ENCODE measurements around the gene EGLN1.

EGLN1 gene

DNA sequence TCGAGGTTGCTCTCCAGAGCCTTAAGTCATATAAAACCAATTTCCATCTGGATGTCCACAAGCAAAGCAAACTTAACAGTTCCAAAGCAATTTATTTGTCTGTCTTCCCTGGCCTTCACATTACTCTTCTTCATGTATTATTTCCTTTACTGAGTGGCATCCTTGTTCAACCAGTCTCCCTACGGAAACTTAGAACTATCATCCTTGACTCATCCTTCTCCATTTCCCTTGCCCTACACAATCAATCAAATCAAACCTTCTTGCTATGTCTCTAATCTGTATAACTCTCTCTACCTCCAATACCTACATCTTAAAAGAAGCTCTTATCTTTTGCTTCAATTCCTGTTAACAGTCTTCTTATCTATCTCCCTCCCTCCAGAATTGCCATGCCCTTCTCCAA lies 25.4 kb downstream of the EGLN1 start:
- TF ChIP-seq FOXM1 (IDR thresholded peaks at IDR 0.05; ENCODE audit: borderline replicate concordance, low read depth) = no peak
- TF ChIP-seq, protein P1, sequence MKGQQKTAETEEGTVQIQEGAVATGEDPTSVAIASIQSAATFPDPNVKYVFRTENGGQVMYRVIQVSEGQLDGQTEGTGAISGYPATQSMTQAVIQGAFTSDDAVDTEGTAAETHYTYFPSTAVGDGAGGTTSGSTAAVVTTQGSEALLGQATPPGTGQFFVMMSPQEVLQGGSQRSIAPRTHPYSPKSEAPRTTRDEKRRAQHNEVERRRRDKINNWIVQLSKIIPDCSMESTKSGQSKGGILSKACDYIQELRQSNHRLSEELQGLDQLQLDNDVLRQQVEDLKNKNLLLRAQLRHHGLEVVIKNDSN (IDR thresholded peaks at IDR 0.05) = no peak
- no peak for TF ChIP-seq RAD21 (IDR thresholded peaks at IDR 0.05; ENCODE audit: low read depth)
- no peak for TF ChIP-seq NFIC (IDR thresholded peaks at IDR 0.05)
- TF ChIP-seq EGR1 (IDR thresholded peaks at IDR 0.05) = no peak
- TF ChIP-seq, protein P2, sequence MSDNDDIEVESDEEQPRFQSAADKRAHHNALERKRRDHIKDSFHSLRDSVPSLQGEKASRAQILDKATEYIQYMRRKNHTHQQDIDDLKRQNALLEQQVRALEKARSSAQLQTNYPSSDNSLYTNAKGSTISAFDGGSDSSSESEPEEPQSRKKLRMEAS (IDR thresholded peaks at IDR 0.05) = no peak
- TF ChIP-seq YY1 (IDR thresholded peaks at IDR 0.05; ENCODE audit: low read depth) = no peak
- TF ChIP-seq, protein P3, sequence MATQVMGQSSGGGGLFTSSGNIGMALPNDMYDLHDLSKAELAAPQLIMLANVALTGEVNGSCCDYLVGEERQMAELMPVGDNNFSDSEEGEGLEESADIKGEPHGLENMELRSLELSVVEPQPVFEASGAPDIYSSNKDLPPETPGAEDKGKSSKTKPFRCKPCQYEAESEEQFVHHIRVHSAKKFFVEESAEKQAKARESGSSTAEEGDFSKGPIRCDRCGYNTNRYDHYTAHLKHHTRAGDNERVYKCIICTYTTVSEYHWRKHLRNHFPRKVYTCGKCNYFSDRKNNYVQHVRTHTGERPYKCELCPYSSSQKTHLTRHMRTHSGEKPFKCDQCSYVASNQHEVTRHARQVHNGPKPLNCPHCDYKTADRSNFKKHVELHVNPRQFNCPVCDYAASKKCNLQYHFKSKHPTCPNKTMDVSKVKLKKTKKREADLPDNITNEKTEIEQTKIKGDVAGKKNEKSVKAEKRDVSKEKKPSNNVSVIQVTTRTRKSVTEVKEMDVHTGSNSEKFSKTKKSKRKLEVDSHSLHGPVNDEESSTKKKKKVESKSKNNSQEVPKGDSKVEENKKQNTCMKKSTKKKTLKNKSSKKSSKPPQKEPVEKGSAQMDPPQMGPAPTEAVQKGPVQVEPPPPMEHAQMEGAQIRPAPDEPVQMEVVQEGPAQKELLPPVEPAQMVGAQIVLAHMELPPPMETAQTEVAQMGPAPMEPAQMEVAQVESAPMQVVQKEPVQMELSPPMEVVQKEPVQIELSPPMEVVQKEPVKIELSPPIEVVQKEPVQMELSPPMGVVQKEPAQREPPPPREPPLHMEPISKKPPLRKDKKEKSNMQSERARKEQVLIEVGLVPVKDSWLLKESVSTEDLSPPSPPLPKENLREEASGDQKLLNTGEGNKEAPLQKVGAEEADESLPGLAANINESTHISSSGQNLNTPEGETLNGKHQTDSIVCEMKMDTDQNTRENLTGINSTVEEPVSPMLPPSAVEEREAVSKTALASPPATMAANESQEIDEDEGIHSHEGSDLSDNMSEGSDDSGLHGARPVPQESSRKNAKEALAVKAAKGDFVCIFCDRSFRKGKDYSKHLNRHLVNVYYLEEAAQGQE (IDR thresholded peaks at IDR 0.05; ENCODE audit: low read depth) = no peak
- TF ChIP-seq ZBTB7A (IDR thresholded peaks at IDR 0.05; ENCODE audit: low read depth) = no peak
- TF ChIP-seq CEBPB (IDR thresholded peaks at IDR 0.05) = no peak
- TF ChIP-seq TAF1 (IDR thresholded peaks at IDR 0.05; ENCODE audit: low read depth) = no peak
- TF ChIP-seq EP300 (IDR thresholded peaks at IDR 0.05; ENCODE audit: borderline replicate concordance) = no peak
- TF ChIP-seq TEAD4 (IDR thresholded peaks at IDR 0.05) = no peak
- TF ChIP-seq CREB1 (IDR thresholded peaks at IDR 0.05; ENCODE audit: low read depth) = no peak
- TF ChIP-seq TCF12 (IDR thresholded peaks at IDR 0.05; ENCODE audit: low read depth) = no peak

DNA sequence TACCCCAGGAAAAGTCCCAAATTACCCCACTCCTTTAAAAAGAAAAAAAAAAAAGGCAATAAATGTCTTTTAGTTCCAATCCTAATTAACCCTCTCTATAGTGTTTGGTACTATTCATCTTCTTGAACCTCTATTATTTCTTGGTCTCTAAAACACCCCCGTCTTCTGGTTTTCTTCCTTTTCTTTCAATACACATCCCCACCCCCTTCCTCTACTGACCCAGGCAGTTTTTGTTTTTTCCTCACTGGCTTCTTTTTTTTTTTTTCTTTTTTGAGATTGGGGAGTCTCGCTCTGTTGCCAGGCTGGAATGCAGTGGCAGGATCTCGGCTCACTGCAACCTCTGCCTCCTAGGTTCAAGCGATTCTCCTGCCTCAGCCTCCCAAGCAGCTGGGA lies 26.1 kb downstream of the EGLN1 start:
- TF ChIP-seq CEBPB (IDR thresholded peaks at IDR 0.05) (no peak), EP300 (IDR thresholded peaks at IDR 0.05; ENCODE audit: borderline replicate concordance) (no peak), TCF12 (IDR thresholded peaks at IDR 0.05; ENCODE audit: low read depth) (no peak), YY1 (IDR thresholded peaks at IDR 0.05; ENCODE audit: low read depth) (no peak), NFIC (IDR thresholded peaks at IDR 0.05) (no peak), TAF1 (IDR thresholded peaks at IDR 0.05; ENCODE audit: low read depth) (no peak), FOXM1 (IDR thresholded peaks at IDR 0.05; ENCODE audit: borderline replicate concordance, low read depth) (no peak), ZBTB7A (IDR thresholded peaks at IDR 0.05; ENCODE audit: low read depth) (no peak), TEAD4 (IDR thresholded peaks at IDR 0.05) (no peak)
- TF ChIP-seq, protein P2 (IDR thresholded peaks at IDR 0.05) = no peak

DNA sequence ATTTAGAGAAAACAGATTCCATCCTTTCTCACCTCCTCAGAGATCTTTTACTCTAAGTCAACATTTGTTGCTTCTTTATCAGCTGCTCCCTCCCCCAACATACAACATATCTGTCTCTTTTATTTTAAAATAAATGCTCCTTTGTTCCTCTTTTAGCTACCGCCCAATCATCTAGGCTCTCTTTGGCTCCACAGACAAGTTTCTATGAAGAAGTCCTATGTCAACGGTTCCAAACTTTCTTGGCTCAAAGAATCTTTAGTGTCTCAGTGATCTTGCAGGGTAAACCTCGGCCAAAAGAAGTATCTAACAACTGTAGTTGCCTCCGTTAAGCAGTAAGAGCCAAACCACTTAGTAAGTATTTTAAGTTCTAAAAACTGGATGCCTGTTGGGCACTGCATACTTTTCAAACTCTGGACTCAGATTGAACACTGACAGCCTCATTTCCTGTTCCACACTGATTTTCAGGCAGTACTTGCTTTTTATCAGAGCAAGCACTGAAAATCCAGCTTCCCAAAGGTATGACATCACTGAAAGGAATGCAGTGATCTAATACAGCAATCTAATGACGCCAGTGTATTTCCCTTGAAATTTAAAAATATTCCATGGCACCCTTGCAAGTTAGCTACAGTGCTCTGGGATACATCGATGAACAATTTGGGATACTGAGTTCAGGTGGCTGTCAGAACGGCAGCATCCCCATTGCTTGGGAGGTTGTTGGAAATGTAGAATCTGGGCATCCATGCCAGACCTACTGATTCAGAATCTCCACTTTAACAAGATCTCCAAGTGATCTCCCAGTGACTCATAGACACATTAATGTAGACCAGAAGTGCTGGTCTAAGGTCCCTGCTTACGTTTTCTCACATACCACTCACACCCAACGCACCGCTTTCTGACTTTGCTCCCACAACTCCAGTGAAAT lies 26.8 kb downstream of the EGLN1 start:
- TF ChIP-seq CREB1 (IDR thresholded peaks at IDR 0.05; ENCODE audit: low read depth) (peak; percentile 70), TEAD4 (IDR thresholded peaks at IDR 0.05) (0 out of 2 replicates have a peak, but pooled peaks have one; percentile 26), TCF12 (IDR thresholded peaks at IDR 0.05; ENCODE audit: low read depth) (0 out of 2 replicates have a peak, but pooled peaks have one; percentile 16)
- TF ChIP-seq, protein P3 (IDR thresholded peaks at IDR 0.05; ENCODE audit: low read depth) = no peak

DNA sequence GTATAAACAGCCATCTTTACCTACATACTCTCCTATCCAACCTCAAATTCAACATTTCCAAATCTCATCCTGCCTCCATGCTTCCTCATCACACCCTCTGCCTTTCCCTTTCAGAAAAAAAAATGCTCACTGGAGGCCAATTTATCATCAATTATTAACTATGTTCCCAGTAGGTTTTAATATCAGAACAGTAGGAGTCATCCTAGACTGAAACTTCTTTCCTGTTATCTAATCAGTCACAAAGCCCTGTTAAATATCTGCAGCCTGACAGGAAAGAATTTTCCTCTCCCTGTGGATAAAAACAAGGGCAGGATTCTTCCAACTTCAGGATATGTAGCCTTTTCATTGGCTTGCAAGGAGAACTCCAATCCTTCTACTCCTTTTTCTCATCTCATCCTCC lies 28.4 kb downstream of the EGLN1 start:
- TF ChIP-seq, protein P2 (IDR thresholded peaks at IDR 0.05) = no peak
- TF ChIP-seq TCF12 (IDR thresholded peaks at IDR 0.05; ENCODE audit: low read depth) = no peak
- TF ChIP-seq EP300 (IDR thresholded peaks at IDR 0.05; ENCODE audit: borderline replicate concordance) = no peak
- TF ChIP-seq YY1 (IDR thresholded peaks at IDR 0.05; ENCODE audit: low read depth) = no peak
- TF ChIP-seq CEBPB (IDR thresholded peaks at IDR 0.05) = no peak
- TF ChIP-seq RAD21 (IDR thresholded peaks at IDR 0.05; ENCODE audit: low read depth) = no peak
- no peak for TF ChIP-seq EGR1 (IDR thresholded peaks at IDR 0.05)
- no peak for TF ChIP-seq ZBTB7A (IDR thresholded peaks at IDR 0.05; ENCODE audit: low read depth)
- TF ChIP-seq, protein P1 (IDR thresholded peaks at IDR 0.05) = no peak
- TF ChIP-seq CREB1 (IDR thresholded peaks at IDR 0.05; ENCODE audit: low read depth) = no peak
- TF ChIP-seq FOXM1 (IDR thresholded peaks at IDR 0.05; ENCODE audit: borderline replicate concordance, low read depth) = no peak

DNA sequence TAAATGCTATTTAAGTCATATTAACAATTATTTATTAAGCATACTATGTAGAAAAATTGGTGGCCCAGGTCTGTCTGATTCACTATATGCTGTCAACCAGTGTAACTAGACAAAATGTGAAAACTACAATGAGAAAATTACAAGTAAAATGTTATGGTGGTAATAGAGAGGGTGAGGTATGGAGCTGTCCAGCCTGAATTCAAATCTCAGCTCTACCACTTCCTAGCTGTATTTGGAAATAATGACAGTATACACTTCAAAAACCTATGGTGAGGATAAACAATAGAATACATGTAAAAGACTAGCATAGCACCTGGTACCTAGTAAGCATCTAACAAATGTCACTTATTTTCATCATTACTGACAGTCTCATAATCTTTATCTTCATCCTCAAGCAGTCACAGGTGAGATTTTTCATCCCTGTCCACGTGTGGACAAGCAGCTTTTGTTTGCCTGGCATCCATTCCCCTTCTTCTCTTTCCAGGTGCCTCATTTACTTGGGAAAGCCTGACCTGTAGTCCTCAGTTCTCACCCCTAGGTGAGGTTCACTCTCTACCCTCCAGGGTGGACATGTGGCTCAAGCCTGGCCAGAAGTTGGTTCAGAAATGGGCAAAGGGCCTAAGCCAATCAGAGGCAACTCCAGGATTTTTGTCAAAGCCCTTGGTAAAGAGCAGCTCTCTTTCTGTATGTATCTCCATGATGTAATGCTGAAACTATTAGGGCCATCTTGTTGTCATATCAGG lies 29.5 kb downstream of the EGLN1 start:
- TF ChIP-seq YY1 (IDR thresholded peaks at IDR 0.05; ENCODE audit: low read depth) = no peak
- TF ChIP-seq, protein P3 (IDR thresholded peaks at IDR 0.05; ENCODE audit: low read depth) = peak; percentile 65; the same call in 1 of the 2 replicates
